ENCODE measurements around the gene MORC4. TPM values are rescaled to one million over a fixed set of nuclear protein-coding genes. Genes with fewer than 3 reads are reported as not detected.

The MORC4 gene
- total RNA-seq, 1 donor from 2014 or later: 23.7 TPM

DNA sequence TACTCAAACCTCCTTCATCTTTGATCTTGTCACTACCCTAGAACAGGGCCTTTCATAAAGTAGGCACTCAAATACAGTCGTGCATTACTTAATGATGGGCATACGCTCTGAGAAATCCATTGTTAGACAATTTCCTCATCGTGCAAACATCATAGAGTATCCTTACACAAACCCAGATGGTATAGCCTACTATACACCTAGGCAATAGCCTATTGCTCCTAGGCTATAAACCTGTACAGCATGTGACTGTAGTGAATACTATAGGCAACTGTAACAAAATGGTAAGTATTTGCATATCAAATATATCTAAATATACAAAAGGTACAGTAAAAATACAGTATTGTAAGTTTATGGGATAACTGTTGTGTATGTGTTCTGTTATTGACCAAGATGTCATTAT is 47.9 kb downstream of the MORC4 start:
- no peaks in the 10 kb centered on the region for H3K36me3 ChIP-seq (ENCODE audit: control insufficient read depth, insufficient read depth, low read length)
- FAIRE-seq: no peak
- no peak for DNase-seq (ENCODE audit: low read depth)
- H3K4me3 ChIP-seq (ENCODE audit: low read depth, low read length): no peak overlapping the region
- no peaks in the 10 kb centered on the region for H3K27me3 ChIP-seq (ENCODE audit: control insufficient read depth, insufficient read depth, low read length)
- TF ChIP-seq, protein P1, sequence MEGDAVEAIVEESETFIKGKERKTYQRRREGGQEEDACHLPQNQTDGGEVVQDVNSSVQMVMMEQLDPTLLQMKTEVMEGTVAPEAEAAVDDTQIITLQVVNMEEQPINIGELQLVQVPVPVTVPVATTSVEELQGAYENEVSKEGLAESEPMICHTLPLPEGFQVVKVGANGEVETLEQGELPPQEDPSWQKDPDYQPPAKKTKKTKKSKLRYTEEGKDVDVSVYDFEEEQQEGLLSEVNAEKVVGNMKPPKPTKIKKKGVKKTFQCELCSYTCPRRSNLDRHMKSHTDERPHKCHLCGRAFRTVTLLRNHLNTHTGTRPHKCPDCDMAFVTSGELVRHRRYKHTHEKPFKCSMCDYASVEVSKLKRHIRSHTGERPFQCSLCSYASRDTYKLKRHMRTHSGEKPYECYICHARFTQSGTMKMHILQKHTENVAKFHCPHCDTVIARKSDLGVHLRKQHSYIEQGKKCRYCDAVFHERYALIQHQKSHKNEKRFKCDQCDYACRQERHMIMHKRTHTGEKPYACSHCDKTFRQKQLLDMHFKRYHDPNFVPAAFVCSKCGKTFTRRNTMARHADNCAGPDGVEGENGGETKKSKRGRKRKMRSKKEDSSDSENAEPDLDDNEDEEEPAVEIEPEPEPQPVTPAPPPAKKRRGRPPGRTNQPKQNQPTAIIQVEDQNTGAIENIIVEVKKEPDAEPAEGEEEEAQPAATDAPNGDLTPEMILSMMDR (IDR thresholded peaks at IDR 0.05; ENCODE audit: insufficient read depth, low read length, severe bottlenecking): no peak

DNA sequence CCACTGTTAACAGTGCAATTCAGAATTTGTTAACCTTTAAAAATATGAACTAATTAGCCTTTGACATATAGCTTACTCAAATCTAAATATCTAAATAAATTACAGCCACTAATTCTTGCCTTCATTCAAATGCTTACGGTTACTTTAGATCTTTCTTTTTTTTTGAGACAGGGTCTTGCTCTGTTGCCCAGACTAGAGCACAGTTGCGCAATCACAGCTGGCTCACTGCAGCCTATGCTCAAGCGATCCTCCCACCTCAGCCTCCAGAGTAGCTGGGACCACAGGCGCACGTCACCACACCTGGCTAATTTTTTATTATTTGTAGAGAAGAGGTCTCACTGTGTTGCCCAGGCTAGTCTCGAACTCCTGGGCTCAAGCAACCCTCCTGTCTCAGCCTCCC is 48.8 kb downstream of the MORC4 start:
- no peak for FAIRE-seq
- H3K27me3 ChIP-seq (ENCODE audit: control insufficient read depth, insufficient read depth, low read length): no peaks in the 10 kb centered on the region

DNA sequence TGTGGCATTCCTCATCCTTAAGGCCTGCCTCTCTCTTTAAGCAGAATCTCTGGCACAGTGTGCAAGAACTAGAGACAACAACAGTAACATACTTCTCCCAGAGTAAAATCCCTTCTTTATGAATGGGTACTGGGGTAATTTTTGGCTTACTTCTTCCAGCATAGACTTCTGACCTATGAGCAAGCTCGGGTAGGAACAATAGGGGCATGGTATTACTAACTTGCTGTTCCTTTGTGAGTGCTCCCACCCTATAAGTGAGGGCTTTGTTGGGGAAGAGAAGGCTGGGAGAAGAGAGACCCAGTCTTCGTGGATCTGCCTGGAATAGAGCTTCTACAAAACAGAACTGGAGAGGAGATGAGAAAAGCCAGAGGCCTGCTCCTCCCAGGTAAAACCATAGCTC is 49.6 kb downstream of the MORC4 start:
- no peaks in the 10 kb centered on the region for H3K36me3 ChIP-seq (ENCODE audit: control insufficient read depth, insufficient read depth, low read length)
- DNase-seq (ENCODE audit: low read depth) (no peak), FAIRE-seq (no peak)
- H3K27me3 ChIP-seq (ENCODE audit: control insufficient read depth, insufficient read depth, low read length): no peaks in the 10 kb centered on the region
- H3K4me3 ChIP-seq (ENCODE audit: low read depth, low read length): no peak overlapping the region
- TF ChIP-seq, protein P1 (IDR thresholded peaks at IDR 0.05; ENCODE audit: insufficient read depth, low read length, severe bottlenecking): no peak

More for the DNA sequence above, 48.8 kb downstream of the MORC4 start:
- Histone ChIP-seq H3K4me3 (ENCODE audit: low read depth, low read length) (no peak overlapping the region), H3K36me3 (ENCODE audit: control insufficient read depth, insufficient read depth, low read length) (no peaks in the 10 kb centered on the region)
- TF ChIP-seq, protein P1 (IDR thresholded peaks at IDR 0.05; ENCODE audit: insufficient read depth, low read length, severe bottlenecking): no peak
- DNase-seq (ENCODE audit: low read depth): no peak

DNA sequence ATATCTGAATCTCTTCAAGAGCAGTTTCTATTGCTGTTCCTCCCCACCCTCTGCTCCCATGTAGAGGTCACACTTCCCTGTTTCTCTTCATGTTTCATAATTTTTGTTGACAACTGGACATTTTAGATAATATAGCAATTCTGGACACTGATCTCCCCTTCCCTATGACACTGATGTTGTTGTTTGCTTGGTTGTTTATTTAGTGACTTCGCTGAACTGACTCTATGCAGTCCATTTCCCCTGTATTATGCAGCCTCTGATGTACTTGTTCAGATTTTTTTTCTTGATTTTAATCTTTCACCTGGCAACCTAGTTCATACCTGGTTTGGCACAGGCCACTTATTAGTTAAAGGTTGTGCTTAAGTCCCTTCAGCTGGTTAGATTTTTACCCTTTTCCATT is 50.6 kb downstream of the MORC4 start:
- H3K27me3 ChIP-seq (ENCODE audit: control insufficient read depth, insufficient read depth, low read length): no peaks in the 10 kb centered on the region
- TF ChIP-seq, protein P1 (IDR thresholded peaks at IDR 0.05; ENCODE audit: insufficient read depth, low read length, severe bottlenecking): no peak
- FAIRE-seq (no peak), DNase-seq (ENCODE audit: low read depth) (no peak)
- H3K4me3 ChIP-seq (ENCODE audit: low read depth, low read length): no peak overlapping the region
- no peaks in the 10 kb centered on the region for H3K36me3 ChIP-seq (ENCODE audit: control insufficient read depth, insufficient read depth, low read length)

DNA sequence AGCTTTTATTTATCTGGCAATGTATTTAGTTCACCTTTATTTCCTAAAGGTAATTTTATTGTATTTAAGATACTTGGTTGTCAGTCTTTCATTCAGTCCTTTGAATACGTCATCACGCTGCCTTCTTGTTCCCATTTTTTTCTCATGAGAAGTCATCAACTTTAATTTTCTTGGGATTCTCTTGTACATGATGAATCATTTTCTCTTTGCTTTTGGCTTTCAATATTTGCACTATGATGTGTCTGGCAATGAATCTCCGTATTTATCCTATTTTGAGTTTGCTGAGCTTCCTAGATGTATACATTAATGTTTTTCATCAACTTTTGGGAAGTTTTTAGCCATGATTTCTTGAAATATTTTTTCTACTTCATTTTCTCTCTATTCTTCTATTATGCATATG is 51.4 kb downstream of the MORC4 start:
- DNase-seq (ENCODE audit: low read depth) (peak; percentile 74), FAIRE-seq (no peak)
- TF ChIP-seq, protein P1 (IDR thresholded peaks at IDR 0.05; ENCODE audit: insufficient read depth, low read length, severe bottlenecking): no peak
- H3K36me3 ChIP-seq (ENCODE audit: control insufficient read depth, insufficient read depth, low read length): no peaks in the 10 kb centered on the region
- no peak overlapping the region for H3K4me3 ChIP-seq (ENCODE audit: low read depth, low read length)
- no peaks in the 10 kb centered on the region for H3K27me3 ChIP-seq (ENCODE audit: control insufficient read depth, insufficient read depth, low read length)

DNA sequence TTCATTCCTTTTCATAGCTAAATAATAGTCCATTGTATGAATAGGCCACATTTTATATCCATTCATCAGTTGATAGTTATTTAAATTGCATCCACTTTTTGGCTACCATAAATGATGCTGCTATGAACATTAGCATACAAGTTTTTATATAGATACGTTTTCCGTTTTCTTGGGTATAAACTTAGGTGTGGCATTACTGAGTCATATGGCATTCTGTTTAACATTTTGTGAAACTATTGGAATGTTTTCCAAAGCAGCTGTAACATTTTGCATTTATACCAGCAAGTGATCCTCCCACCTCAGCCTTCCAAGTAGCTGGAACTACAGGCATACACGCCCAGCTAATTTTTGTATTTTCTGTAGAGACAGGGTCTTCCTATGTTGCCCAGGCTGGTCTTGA is 53.5 kb downstream of the MORC4 start:
- DNase-seq (ENCODE audit: low read depth): no peak
- Histone ChIP-seq H3K4me3 (ENCODE audit: low read depth, low read length) (no peak overlapping the region), H3K27me3 (ENCODE audit: control insufficient read depth, insufficient read depth, low read length) (no peaks in the 10 kb centered on the region), H3K36me3 (ENCODE audit: control insufficient read depth, insufficient read depth, low read length) (no peaks in the 10 kb centered on the region)
- TF ChIP-seq, protein P1 (IDR thresholded peaks at IDR 0.05; ENCODE audit: insufficient read depth, low read length, severe bottlenecking): no peak
- no peak for FAIRE-seq
